ENCODE data around the gene SARNP.
A peak's percentile ranks its signal among the peaks of the same experiment; 100 is the strongest.

SARNP gene

GRCh38 chr12:55829967-55830600, 12.6 kb upstream of the SARNP start:
- peak; percentile 62 for DNase-seq
- CTCF ChIA-PET: interaction anchor here (0.5 to 2.9 kb wide), 6 partner anchors 12 to 743 kb away, joined by 3 to 15 read pairs (median 6); partner anchors contain the start of genes DGKA, ORMDL2 and SARNP
- Mint-ChIP-seq H3K27me3 (no peaks in the 10 kb centered on the region), H3K27ac (peak overlapping the region; percentile 94), H3K36me3 (peaks cover 20% of the 10 kb centered on the region), H3K9me3 (no peaks in the 10 kb centered on the region), H3K4me1 (peaks cover 66% of the 10 kb centered on the region), H3K4me3 (peak overlapping the region; percentile 97)

DNA sequence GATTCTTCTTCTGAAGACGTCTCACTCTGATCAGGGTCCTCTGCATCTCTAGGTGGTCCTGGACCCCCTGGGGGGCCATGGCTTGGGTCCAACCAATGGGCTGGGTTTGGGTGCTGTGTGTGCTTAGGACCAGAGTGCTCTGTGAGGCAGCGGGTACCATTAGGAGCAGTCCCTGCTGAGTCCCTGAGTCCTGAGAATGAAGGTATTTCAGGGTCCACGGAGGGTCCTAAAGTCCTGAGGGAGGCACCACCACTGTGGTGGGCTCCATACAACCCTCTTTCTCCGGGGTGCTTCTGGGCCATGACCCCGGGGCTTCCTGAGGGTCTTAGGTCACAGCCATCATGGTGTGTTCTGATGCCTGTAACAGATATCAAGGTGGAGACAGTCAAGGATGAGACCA, 10.8 kb upstream of the SARNP start:
- peaks cover 26% of the 10 kb centered on the region for H3K36me3 Mint-ChIP-seq
- no peaks in the 10 kb centered on the region for H3K27me3 Mint-ChIP-seq
- peak overlapping the region; percentile 97 for H3K4me3 Mint-ChIP-seq
- peaks cover 80% of the 10 kb centered on the region for H3K4me1 Mint-ChIP-seq
- CTCF ChIA-PET: interaction anchor here (2.8 to 2.9 kb wide), 2 partner anchors 108 to 111 kb away, joined by 13 to 15 read pairs; no protein-coding TSS in a partner anchor
- DNase-seq: no peak
- peak overlapping the region; percentile 94 for H3K27ac Mint-ChIP-seq
- H3K9me3 Mint-ChIP-seq: no peaks in the 10 kb centered on the region

DNA sequence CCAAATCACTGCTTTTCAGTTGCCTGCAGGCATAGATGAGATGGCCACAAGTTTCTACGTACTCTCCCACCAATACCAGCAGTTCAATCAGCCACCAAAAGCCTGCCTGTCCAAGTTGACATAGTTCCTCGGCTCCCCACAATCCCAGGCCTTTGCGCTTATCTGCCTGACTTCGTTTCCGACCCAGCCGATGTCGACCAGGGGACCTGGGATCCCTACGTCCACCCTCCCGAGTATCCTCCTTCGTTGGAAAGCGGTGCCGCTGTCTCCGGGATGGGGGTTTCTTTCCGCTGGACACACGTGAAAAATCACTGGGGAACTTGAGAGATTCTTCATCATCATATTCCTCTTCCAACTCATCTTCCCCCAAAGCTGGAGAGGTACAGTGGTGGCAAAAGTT, 10.3 kb upstream of the SARNP start:
- no peak for DNase-seq
- CTCF ChIA-PET: interaction anchor here (1.4 kb wide), 1 partner anchor 112 kb away, joined by 4 read pairs; no protein-coding TSS in a partner anchor
- peaks cover 31% of the 10 kb centered on the region for H3K36me3 Mint-ChIP-seq
- peak overlapping the region; percentile 21 for H3K27ac Mint-ChIP-seq
- H3K27me3 Mint-ChIP-seq: no peaks in the 10 kb centered on the region
- no peaks in the 10 kb centered on the region for H3K9me3 Mint-ChIP-seq
- H3K4me1 Mint-ChIP-seq: peaks cover 79% of the 10 kb centered on the region
- peak overlapping the region; percentile 97 for H3K4me3 Mint-ChIP-seq

- Mint-ChIP-seq H3K27me3 (no peaks in the 10 kb centered on the region), H3K9me3 (no peaks in the 10 kb centered on the region), H3K4me1 (peaks cover 59% of the 10 kb centered on the region), H3K4me3 (peak overlapping the region; percentile 23), H3K27ac (peak overlapping the region; percentile 77), H3K36me3 (peaks cover 49% of the 10 kb centered on the region)
- CTCF ChIA-PET: interaction anchor here (1.0 to 1.5 kb wide), 4 partner anchors 86 to 115 kb away, joined by 3 to 6 read pairs (median 4); no protein-coding TSS in a partner anchor
- DNase-seq: no peak
These were observed 7.2 kb upstream of the SARNP start for GRCh38 chr12:55824726-55825125.

GRCh38 chr12:55823419-55823818, 5.9 kb upstream of the SARNP start:
- CTCF ChIA-PET: interaction anchor here (0.7 to 1.3 kb wide), 3 partner anchors 85 to 113 kb away, joined by 3 to 6 read pairs (median 5); no protein-coding TSS in a partner anchor
- no peak overlapping the region for H3K4me3 Mint-ChIP-seq
- no peak overlapping the region for H3K27ac Mint-ChIP-seq
- H3K27me3 Mint-ChIP-seq: no peaks in the 10 kb centered on the region
- H3K4me1 Mint-ChIP-seq: peaks cover 65% of the 10 kb centered on the region
- H3K9me3 Mint-ChIP-seq: no peaks in the 10 kb centered on the region
- no peak for DNase-seq
- peaks cover 56% of the 10 kb centered on the region for H3K36me3 Mint-ChIP-seq

DNA sequence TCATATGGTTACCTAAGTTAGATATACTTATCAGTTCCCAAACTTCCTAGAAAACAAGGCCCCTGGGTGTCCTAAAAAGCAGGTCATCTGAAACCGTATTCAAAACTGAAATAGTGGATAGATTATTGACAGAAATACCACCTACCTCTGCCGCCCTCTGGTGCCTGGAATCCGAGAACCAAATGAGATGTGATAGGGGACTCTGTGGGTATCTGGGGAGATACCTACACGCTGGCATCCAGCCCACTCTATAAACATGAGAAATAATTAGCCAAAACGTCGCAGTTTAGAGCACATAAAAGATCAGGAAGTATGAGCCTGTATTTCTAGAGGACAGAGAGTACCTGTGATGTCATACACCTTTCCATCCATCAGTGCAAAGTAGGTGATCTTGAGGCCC, 4.7 kb upstream of the SARNP start:
- CTCF ChIA-PET: interaction anchor here (2.4 kb wide), 1 partner anchor 84 kb away, joined by 9 read pairs; no protein-coding TSS in a partner anchor
- no peak for DNase-seq
- H3K27me3 Mint-ChIP-seq: no peaks in the 10 kb centered on the region
- peak overlapping the region; percentile 39 for H3K27ac Mint-ChIP-seq
- H3K9me3 Mint-ChIP-seq: no peaks in the 10 kb centered on the region
- H3K4me3 Mint-ChIP-seq: no peak overlapping the region
- peaks cover 48% of the 10 kb centered on the region for H3K36me3 Mint-ChIP-seq
- H3K4me1 Mint-ChIP-seq: peaks cover 56% of the 10 kb centered on the region

DNA sequence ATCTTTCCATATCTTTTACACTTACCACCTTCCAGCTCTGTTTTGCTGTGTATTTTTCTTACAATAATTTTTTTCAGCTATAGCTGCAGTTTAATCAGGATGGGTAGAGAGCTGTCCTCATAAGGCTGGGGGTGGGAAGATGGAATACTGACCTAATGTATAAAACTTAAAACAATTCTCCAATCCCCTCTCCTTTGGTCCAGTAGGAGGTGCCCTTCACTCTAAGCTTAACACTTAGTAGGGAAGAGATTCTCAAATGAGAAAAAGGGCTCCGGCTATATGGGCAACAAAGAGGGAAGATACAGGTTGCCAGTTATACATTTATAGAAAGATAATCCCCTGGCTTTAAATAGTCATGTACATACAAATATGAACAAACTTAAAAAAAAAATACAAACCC, 3.2 kb upstream of the SARNP start:
- CTCF ChIA-PET: interaction anchor here (0.5 to 6.5 kb wide), 9 partner anchors 11 to 1935 kb away, joined by 3 to 33 read pairs (median 4); no protein-coding TSS in a partner anchor
- H3K4me1 Mint-ChIP-seq: peaks cover 49% of the 10 kb centered on the region
- H3K9me3 Mint-ChIP-seq: no peaks in the 10 kb centered on the region
- no peak overlapping the region for H3K4me3 Mint-ChIP-seq
- no peaks in the 10 kb centered on the region for H3K27me3 Mint-ChIP-seq
- DNase-seq: no peak
- no peak overlapping the region for H3K27ac Mint-ChIP-seq
- H3K36me3 Mint-ChIP-seq: peaks cover 40% of the 10 kb centered on the region

GRCh38 chr12:55818886-55819285, 1.4 kb upstream of the SARNP start:
- Mint-ChIP-seq H3K27ac (no peak overlapping the region), H3K4me3 (no peak overlapping the region)
- CTCF ChIA-PET: interaction anchor here (1.1 to 6.5 kb wide), 7 partner anchors 11 to 123 kb away, joined by 3 to 33 read pairs (median 5); partner anchors contain the start of gene DNAJC14

DNA sequence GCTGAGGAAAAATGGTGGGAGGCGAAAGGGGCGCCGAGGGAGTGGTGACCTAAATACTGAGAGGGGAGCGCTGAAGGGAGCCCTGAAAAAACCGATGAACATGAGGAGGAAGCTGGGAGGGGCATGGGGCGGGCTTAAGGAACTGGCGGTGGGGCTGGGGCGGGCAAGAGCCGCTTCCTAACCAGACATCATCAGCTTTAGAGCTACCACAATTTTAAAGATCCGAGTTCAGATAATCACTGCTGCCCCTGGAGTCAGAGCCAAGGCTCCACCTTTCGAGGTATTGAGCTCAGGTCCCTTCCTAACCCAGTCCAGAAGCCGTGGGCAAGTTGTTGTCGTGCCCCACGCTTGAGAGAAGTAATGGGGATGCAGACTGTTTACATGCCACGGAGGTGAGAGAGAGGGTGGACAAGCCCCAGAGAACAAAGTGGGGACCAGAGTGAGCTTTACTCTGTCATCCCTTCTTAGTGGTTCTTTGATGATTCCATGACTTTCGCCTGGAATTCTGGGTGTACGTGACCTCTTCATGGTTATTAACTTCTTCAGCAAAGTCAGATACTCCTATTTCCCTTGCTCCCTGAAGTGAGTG, 710 bp upstream of the SARNP start:
- peaks cover 42% of the 10 kb centered on the region for H3K36me3 Mint-ChIP-seq
- peaks cover 43% of the 10 kb centered on the region for H3K4me1 Mint-ChIP-seq
- no peaks in the 10 kb centered on the region for H3K27me3 Mint-ChIP-seq
- H3K9me3 Mint-ChIP-seq: no peaks in the 10 kb centered on the region
- DNase-seq: no peak
- CTCF ChIA-PET: interaction anchor here (0.9 to 6.5 kb wide), 11 partner anchors 12 to 155 kb away, joined by 3 to 33 read pairs (median 5); partner anchors contain the start of genes DNAJC14, PYM1 and RAB5B
- H3K4me3 Mint-ChIP-seq: no peak overlapping the region
- H3K27ac Mint-ChIP-seq: no peak overlapping the region

More at GRCh38 chr12:55818886-55819285, 1.4 kb upstream of the SARNP start:
- no peak for DNase-seq
- Mint-ChIP-seq H3K36me3 (peaks cover 44% of the 10 kb centered on the region), H3K27me3 (no peaks in the 10 kb centered on the region), H3K4me1 (peaks cover 45% of the 10 kb centered on the region), H3K9me3 (no peaks in the 10 kb centered on the region)

DNA sequence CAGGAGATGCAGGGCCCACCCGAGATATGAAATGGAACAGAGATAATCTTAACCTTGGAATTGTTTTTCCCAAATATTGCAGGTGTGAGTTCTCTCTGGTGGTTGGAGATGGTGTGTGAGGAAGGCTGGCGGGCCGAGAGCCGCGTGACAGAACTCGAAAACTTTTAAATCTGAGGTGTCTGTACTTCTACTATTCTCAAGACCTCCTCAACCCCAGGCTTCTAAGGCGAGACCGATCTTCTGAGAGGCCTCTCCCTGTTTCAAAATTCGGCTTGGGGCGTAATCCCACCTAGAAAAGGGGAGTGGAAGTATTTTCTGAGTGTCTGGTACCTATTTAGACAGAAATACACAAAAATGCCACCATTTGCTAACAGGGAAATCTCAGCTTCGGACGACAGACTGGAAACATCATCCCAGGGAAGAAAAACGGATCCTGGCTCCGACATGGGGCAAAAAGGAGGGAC, 611 bp downstream of the SARNP start:
- Mint-ChIP-seq H3K27ac (no peak overlapping the region), H3K9me3 (no peaks in the 10 kb centered on the region), H3K27me3 (no peaks in the 10 kb centered on the region), H3K4me1 (peaks cover 50% of the 10 kb centered on the region), H3K36me3 (peaks cover 37% of the 10 kb centered on the region), H3K4me3 (no peak overlapping the region)
- CTCF ChIA-PET: interaction anchor here (1.0 to 6.5 kb wide), 9 partner anchors 12 to 229 kb away, joined by 3 to 33 read pairs (median 5); partner anchors contain the start of genes DNAJC14 and PYM1
- DNase-seq: no peak

- Mint-ChIP-seq H3K4me1 (peaks cover 52% of the 10 kb centered on the region), H3K27ac (no peak overlapping the region), H3K27me3 (no peaks in the 10 kb centered on the region), H3K4me3 (no peak overlapping the region), H3K9me3 (no peaks in the 10 kb centered on the region), H3K36me3 (peaks cover 33% of the 10 kb centered on the region)
- no peak for DNase-seq
- CTCF ChIA-PET: interaction anchor here (1.5 to 6.5 kb wide), 2 partner anchors 76 to 124 kb away, joined by 4 to 33 read pairs; no protein-coding TSS in a partner anchor
These were observed 2.1 kb downstream of the SARNP start for GRCh38 chr12:55815473-55815872.

DNA sequence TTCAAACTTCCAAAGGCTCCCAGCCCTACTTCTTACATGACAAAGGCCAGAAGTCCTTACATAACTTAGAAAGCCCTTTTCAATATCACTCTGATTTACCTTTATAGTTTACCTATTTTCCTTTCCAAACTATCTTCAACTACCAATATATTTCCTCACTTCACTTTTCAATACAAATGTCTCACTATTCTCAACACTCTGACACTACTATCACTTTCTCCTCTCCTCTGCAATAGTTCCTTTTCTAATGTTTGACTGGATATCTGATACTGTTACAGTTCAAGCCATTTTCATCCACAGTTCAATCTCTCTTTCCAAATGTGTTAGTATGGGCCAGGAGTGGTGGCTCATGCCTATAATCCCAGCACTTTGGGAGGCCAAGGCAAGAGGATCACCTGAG, 3.3 kb downstream of the SARNP start:
- H3K9me3 Mint-ChIP-seq: no peaks in the 10 kb centered on the region
- CTCF ChIA-PET: no interaction called here
- no peak overlapping the region for H3K27ac Mint-ChIP-seq
- H3K36me3 Mint-ChIP-seq: peaks cover 27% of the 10 kb centered on the region
- H3K4me1 Mint-ChIP-seq: peaks cover 49% of the 10 kb centered on the region
- no peak overlapping the region for H3K4me3 Mint-ChIP-seq
- no peak for DNase-seq
- no peaks in the 10 kb centered on the region for H3K27me3 Mint-ChIP-seq

- DNase-seq: no peak
- Mint-ChIP-seq H3K4me1 (peaks cover 39% of the 10 kb centered on the region), H3K9me3 (no peaks in the 10 kb centered on the region), H3K27ac (no peak overlapping the region), H3K36me3 (peaks cover 27% of the 10 kb centered on the region), H3K4me3 (no peak overlapping the region), H3K27me3 (no peaks in the 10 kb centered on the region)
- CTCF ChIA-PET: interaction anchor here (0.6 kb wide), 2 partner anchors 42 to 57 kb away, joined by 3 to 5 read pairs; no protein-coding TSS in a partner anchor
These were observed 5.4 kb downstream of the SARNP start for GRCh38 chr12:55812088-55812487.

DNA sequence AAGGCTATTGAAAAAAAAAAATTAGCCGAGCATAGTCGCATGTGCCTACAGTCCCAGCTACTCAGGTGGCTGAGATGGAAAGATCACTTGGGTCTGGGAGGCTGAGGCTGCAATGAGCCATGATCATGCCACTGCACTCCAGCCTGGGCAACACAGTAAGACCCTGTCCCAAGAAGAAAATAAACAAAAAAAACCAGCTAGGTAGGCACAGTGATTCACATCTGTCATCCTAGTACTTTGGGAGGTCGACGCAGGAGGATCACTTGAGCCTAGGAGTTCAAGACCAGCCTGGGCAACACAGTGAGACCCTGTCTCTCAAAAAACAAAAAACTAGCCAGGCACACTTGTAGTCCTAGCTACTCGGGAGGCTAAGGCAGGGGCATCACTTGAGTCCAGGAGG, 8.2 kb downstream of the SARNP start:
- peaks cover 24% of the 10 kb centered on the region for H3K4me1 Mint-ChIP-seq
- H3K27me3 Mint-ChIP-seq: no peaks in the 10 kb centered on the region
- H3K36me3 Mint-ChIP-seq: peaks cover 25% of the 10 kb centered on the region
- DNase-seq: no peak
- no peaks in the 10 kb centered on the region for H3K9me3 Mint-ChIP-seq
- no peak overlapping the region for H3K27ac Mint-ChIP-seq
- H3K4me3 Mint-ChIP-seq: no peak overlapping the region
- CTCF ChIA-PET: interaction anchor here (0.9 to 1.4 kb wide), 2 partner anchors 12 to 187 kb away, joined by 3 to 5 read pairs; no protein-coding TSS in a partner anchor
